Type B pancreatic cell (in vitro differentiated cells): ENCODE results near the gene DNAH8. TPM values are rescaled to one million over a fixed set of nuclear protein-coding genes. Genes with fewer than 3 reads are reported as not detected.

Experiments used
- DNase-seq: peaks from one replicate; pipeline ENCODE4 v3.0.0; 2021; ENCODE audit warnings: mixed read lengths; ENCODE audit not compliant: unreplicated experiment; ENCODE audit errors: extremely low spot score
- H3K27ac Mint-ChIP-seq: 2 replicates; pipeline ENCODE4 v1.8.0; 2021; ENCODE audit warnings: mild to moderate bottlenecking, mixed read lengths
- H3K27me3 Mint-ChIP-seq: 2 replicates; pipeline ENCODE4 v1.8.0; 2021; ENCODE audit warnings: mixed read lengths
- H3K36me3 Mint-ChIP-seq: 2 replicates; pipeline ENCODE4 v1.8.0; 2021; ENCODE audit warnings: mixed read lengths
- H3K4me1 Mint-ChIP-seq: one replicate; pipeline ENCODE4 v1.8.0; 2021; ENCODE audit warnings: mixed read lengths; ENCODE audit not compliant: unreplicated experiment
- H3K4me3 Mint-ChIP-seq: 2 replicates; pipeline ENCODE4 v1.8.0; 2021; ENCODE audit warnings: mild to moderate bottlenecking, mixed read lengths
- H3K9me3 Mint-ChIP-seq: 2 replicates; pipeline ENCODE4 v1.8.0; 2021; ENCODE audit warnings: mixed read lengths
- CTCF ChIP-seq: fragments of 200-600 bp; sonication (generic); conservative IDR thresholded peaks from 2 replicates; pipeline ENCODE4 v1.5.0; 2021; ENCODE audit warnings: antibody characterized with exemption, mild to moderate bottlenecking
- long read RNA-seq: library from polyadenylated mRNA; unstranded; transcript quantifications from one replicate; pipeline ENCODE4 v2.0.0, GENCODE V29; 2020
- total RNA-seq: library from RNA; stranded (reverse); gene quantifications from 2 replicates; pipeline ENCODE4 v1.2.1, GENCODE V29; 2021; ENCODE audit warnings: low replicate concordance

Gene DNAH8
- 0.05 and 0.14 TPM in 2 replicates for total RNA-seq
- long read RNA-seq, partial matches to known transcripts: 2 of 4 reads
- long read RNA-seq, other reads (novel, unspliced or antisense): 2 of 4 reads

- no peak for DNase-seq
- Mint-ChIP-seq H3K27ac (no peak within 1 kb of the TSS), H3K9me3 (no peaks in the 10 kb centered on the region), H3K36me3 (no peaks in the 10 kb centered on the region), H3K4me1 (no peaks in the 10 kb centered on the region), H3K27me3 (peaks cover 25% of the 10 kb centered on the region), H3K4me3 (no peak within 1 kb of the TSS)
- no peak for TF ChIP-seq CTCF
Observed at GRCh38 chr6:38715016-38715689, at the start of gene DNAH8. Gene DNAH8, plus strand, starts transcription at chr6:38715311. Its CDS starts 7,499 bp downstream, at chr6:38722810.

- DNase-seq: no peak
- H3K27me3 Mint-ChIP-seq: no peaks in the 10 kb centered on the region
- no peak overlapping the region for H3K4me3 Mint-ChIP-seq
- H3K9me3 Mint-ChIP-seq: no peaks in the 10 kb centered on the region
- H3K4me1 Mint-ChIP-seq: peaks cover 5% of the 10 kb centered on the region
- H3K36me3 Mint-ChIP-seq: peaks cover 26% of the 10 kb centered on the region
- no peak overlapping the region for H3K27ac Mint-ChIP-seq
- peak; percentile 83 for TF ChIP-seq CTCF
Observed at GRCh38 chr6:38671885-38672467, 43.1 kb upstream of the DNAH8 start.

- DNase-seq: no peak
- H3K9me3 Mint-ChIP-seq: no peaks in the 10 kb centered on the region
- peaks cover 5% of the 10 kb centered on the region for H3K4me1 Mint-ChIP-seq
- H3K4me3 Mint-ChIP-seq: no peak overlapping the region
- H3K27ac Mint-ChIP-seq: no peak overlapping the region
- H3K36me3 Mint-ChIP-seq: peaks cover 27% of the 10 kb centered on the region
- no peaks in the 10 kb centered on the region for H3K27me3 Mint-ChIP-seq
- no peak for TF ChIP-seq CTCF
Observed at GRCh38 chr6:38673397-38674165, 41.5 kb upstream of the DNAH8 start.

GRCh38 chr6:38676236-38676973 is 38.7 kb upstream of the DNAH8 start:
- H3K27me3 Mint-ChIP-seq: no peaks in the 10 kb centered on the region
- no peak overlapping the region for H3K4me3 Mint-ChIP-seq
- H3K36me3 Mint-ChIP-seq: peaks cover 31% of the 10 kb centered on the region
- no peaks in the 10 kb centered on the region for H3K9me3 Mint-ChIP-seq
- DNase-seq: no peak
- H3K27ac Mint-ChIP-seq: no peak overlapping the region
- peaks cover 5% of the 10 kb centered on the region for H3K4me1 Mint-ChIP-seq
- no peak for TF ChIP-seq CTCF

GRCh38 chr6:38676974-38677544 is 38.1 kb upstream of the DNAH8 start:
- no peak for DNase-seq
- H3K27me3 Mint-ChIP-seq: no peaks in the 10 kb centered on the region
- H3K27ac Mint-ChIP-seq: no peak overlapping the region
- no peak for TF ChIP-seq CTCF
- no peaks in the 10 kb centered on the region for H3K9me3 Mint-ChIP-seq
- peaks cover 38% of the 10 kb centered on the region for H3K36me3 Mint-ChIP-seq
- peaks cover 5% of the 10 kb centered on the region for H3K4me1 Mint-ChIP-seq
- no peak overlapping the region for H3K4me3 Mint-ChIP-seq
